Activated CD8-positive, alpha-beta memory T cell treated with anti-CD3 and anti-CD28 coated beads for 1 hour (primary cell): ENCODE results near the gene PRSS21.

Source experiments
- DNase-seq, 2 donors: peaks; one replicate each; pipeline ENCODE4 v3.0.0-alpha.2; 2020; ENCODE audit warnings: low read depth in 1 of 2; ENCODE audit errors: extremely low read depth in 1 of 2

The PRSS21 gene

GRCh38 chr16:2860826-2861567, 44.0 kb downstream of the PRSS21 start:
- no peak for DNase-seq

GRCh38 chr16:2865651-2866050, 48.6 kb downstream of the PRSS21 start:
- DNase-seq, result no peak

GRCh38 chr16:2866431-2866830, 49.4 kb downstream of the PRSS21 start:
- no peak for DNase-seq

GRCh38 chr16:2867661-2867986, 50.6 kb downstream of the PRSS21 start:
- DNase-seq, result no peak

- DNase-seq, result peak; percentile 87 to 88
Measured at GRCh38 chr16:2867987-2868789, 51.2 kb downstream of the PRSS21 start.
